GM18505 (cell line): ENCODE results near the gene ITIH3.

Experiments
- ATAC-seq: cut with Tn5 transposase; IDR thresholded peaks from one replicate; pipeline ENCODE4 v1.9.1; 2021; ENCODE audit not compliant: unreplicated experiment
- POLR2A ChIP-seq: IDR thresholded peaks from 4 replicates; pipeline ENCODE4 v1.6.1; 2011; ENCODE audit warnings: borderline replicate concordance; ENCODE audit not compliant: insufficient read depth, insufficient read length; ENCODE audit errors: extremely low read depth

Gene ITIH3

DNA sequence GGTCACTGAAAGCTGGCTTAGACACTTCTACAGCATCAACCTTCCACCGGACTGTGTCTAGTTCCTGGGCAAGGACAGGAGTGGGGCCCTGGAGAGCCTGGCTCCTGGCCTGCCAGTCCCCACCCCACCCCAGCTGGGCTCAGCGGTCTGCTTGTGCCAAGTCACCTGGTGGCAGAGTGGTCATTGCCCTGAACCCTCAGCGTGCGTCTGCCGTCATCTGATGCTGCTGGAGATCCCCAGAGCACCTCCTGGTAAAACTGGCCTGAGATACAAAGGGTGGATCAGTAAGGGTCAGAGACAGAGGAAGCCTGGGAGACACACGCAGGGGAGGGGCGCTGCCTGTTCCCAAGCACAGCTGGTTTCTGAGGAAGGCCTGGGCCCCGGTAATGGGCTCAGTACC is 19.2 kb downstream of the ITIH3 start:
- no peak for TF ChIP-seq POLR2A
- no peak for ATAC-seq

DNA sequence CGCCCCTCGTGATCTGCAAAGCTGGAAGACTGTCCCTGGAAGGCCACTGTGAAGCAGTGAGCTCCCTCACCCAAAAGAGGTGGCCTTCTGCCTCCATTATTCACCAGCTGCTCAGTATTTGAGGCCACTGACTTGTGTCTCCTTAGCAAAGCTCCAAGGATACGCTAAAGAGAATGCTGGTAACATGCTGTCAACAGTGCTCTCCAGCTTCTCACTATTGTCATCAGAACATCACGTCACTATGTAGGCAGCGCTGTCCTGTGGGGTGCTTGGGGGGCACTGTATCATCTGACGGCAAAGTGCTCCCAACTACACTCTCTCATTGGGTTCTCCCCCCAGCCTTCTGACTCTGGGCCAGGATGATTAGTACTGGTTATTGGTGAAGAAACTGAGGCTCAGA is 21.6 kb downstream of the ITIH3 start:
- no peak for TF ChIP-seq POLR2A
- ATAC-seq, result no peak

GRCh38 chr3:52816654-52817053 is 22.1 kb downstream of the ITIH3 start:
- no peak for ATAC-seq
- no peak for TF ChIP-seq POLR2A

GRCh38 chr3:52817221-52817620 is 22.6 kb downstream of the ITIH3 start:
- no peak for ATAC-seq
- no peak for TF ChIP-seq POLR2A

DNA sequence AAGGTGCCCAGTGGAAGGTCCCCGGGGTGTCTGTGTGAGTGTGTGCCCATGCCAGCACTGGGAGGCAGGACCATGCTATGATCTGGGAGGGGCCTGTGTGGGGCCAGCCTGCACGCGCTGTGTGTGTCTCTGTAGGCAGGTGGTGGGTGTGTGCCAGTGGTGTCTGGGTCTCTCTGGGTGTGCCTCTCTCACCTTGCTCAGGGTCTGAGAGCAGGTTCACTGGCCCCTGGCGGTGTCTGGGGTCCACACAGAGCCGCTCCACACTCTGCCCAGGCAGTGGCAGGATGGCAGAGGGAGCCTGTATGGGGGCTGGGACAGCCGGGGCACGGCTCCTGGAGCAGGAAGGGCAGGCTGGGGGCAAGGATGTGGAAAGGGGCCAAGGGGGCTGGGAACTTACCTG is 23.3 kb downstream of the ITIH3 start:
- ATAC-seq, result no peak
- no peak for TF ChIP-seq POLR2A

DNA sequence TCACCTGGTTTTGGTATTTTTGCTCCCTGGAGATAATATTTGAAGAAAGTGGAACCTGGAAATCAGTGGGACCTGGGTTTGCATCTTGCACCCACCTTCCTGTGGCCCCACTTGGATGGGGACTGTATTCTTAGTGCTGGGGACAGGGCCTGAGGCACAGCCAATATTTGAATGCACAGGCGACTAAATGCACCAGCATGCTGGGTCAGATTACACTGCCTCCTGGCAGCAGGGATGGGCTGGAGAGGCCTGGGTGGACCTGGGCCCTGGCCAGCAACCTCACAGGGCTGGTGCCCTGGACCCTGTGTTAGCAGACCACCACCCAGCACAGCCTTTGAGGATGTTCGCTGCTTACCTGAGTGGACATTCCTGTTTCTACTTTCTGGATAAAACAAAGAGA is 25.3 kb downstream of the ITIH3 start:
- no peak for ATAC-seq

DNA sequence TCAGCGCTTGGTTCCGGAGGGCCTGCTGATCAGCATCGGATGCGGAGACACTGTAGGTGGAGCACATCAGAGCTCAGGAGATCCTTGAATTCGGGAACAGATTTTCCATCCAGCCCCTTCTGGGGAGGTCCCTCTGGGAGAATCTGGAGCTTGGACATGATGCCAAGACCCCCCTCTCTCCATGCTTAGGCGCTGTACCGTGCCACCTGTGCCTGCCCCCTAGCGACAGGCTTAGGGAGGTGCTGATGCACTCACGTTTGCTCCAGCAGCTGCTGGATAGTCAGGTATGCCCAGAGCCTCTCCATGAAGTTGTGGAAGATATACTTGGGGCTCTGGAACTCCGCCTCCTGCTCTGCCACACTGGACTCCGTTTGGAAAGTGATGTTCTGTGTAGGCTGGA is 26.1 kb downstream of the ITIH3 start:
- no peak for ATAC-seq
- TF ChIP-seq POLR2A, result no peak

More for the DNA sequence above, 25.3 kb downstream of the ITIH3 start:
- no peak for TF ChIP-seq POLR2A

- no peak for TF ChIP-seq POLR2A
- no peak for ATAC-seq
Measured at GRCh38 chr3:52822363-52822762, 27.8 kb downstream of the ITIH3 start.

DNA sequence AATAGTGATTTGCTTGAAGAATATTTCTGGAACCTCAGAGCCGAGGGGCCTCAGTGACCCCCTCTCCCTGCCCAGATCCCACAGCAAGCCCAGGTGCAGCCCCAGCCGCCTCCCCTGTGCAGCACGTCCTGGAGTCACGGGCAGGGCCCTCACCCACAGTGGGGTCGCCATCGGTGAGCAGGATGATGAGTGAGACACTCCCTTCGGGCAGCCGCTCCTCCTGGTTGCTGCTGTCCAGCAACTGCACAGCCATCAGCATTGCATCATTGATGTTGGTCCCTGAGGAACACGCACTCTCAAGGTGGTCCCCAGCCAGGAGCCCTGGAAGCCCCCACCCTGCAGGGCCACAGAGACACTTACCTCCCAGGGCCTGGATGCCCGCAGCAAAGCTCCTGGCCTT is 29.4 kb downstream of the ITIH3 start:
- ATAC-seq, result no peak
- TF ChIP-seq POLR2A, result no peak

DNA sequence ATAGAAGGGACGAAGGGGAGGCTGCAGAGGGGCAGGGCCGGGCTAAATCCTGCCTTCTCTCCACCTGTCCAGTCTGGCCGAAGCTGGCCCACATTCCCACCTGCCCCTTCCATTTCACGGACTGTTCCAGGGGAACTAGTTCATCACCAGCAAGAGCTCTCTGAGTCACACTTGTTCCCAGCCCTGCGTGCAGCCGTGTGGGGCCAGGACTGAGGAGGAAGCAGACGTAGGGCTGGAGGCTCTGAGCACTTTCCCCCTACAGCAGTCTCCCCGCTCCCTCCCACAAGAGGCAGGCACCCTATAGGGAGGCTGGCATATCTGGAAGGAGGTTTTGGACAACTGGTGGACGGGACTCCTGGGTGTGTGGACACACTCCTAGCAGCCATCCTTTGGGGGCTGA is 32.8 kb downstream of the ITIH3 start:
- TF ChIP-seq POLR2A, result no peak
- no peak for ATAC-seq

DNA sequence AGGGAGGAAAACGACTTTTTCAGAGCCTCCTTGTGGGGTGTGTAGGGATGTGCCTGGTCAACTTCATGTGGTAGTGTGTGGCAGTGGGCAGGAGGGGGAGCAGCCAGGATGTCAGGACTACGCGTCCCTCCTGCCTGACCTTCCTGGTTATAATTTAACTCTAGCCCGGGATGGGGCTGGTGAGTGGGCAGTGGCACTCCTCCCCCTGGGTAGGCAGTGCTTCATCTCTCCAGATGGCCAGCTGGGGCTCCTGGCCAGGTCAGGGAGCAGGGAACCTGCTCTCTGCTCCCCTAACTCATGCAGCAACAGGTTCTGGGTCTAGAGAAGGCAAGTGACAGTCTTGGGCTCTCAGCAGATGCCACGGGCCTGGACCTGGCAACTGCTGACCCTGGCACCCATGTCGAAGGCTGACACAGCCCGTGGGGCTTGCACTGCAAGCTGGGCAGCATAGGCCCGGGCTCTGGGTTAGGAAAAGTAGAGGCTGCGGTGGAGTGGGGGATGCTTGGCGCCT is 33.3 kb downstream of the ITIH3 start:
- TF ChIP-seq POLR2A, result no peak
- no peak for ATAC-seq

DNA sequence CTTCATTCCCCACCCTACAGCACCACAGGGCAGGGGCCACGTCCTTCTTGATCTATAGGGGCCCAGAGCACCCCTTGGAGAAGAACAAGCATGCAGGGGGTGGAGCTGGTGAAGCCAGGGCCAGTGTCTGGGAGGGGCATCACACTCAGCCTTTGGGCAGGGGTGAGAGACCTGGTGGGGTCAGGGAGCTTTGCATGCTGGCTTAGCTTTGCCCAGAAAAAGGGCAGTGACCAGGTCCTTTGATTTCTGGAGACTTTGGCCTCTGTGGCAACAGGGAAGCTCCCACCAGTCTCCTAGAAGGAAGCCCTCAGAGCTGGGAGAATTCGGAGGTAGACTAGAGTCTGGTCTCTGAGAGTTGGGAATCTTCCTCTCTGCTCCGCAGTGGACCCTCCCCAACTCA is 34.9 kb downstream of the ITIH3 start:
- no peak for TF ChIP-seq POLR2A
- ATAC-seq, result no peak

DNA sequence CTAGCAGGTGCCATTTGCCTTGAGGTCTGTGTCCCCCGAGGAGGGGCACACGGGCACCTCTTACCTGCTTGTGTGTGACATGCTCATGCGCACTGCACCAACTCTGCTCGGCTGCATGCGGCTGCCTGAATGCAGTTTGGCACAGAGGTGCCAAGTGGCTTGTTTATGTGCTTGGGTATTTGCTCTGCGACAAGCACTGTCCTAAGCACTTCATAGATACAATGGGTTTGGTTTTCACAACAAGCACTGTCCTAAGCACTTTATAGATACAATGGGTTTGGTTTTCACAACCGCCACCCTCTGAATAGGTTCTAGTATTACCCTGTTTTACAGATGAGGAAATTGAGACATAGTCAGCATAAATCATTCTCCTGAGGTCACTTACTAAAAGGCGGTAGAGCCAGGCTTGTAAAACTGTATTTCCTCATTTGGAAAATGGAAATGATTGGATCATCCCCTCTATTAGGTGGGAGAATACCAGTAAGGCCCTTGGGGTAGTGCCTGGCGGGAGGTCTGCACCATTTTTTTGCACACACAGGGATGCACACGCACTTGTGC is 35.4 kb downstream of the ITIH3 start:
- ATAC-seq, result no peak
- no peak for TF ChIP-seq POLR2A

DNA sequence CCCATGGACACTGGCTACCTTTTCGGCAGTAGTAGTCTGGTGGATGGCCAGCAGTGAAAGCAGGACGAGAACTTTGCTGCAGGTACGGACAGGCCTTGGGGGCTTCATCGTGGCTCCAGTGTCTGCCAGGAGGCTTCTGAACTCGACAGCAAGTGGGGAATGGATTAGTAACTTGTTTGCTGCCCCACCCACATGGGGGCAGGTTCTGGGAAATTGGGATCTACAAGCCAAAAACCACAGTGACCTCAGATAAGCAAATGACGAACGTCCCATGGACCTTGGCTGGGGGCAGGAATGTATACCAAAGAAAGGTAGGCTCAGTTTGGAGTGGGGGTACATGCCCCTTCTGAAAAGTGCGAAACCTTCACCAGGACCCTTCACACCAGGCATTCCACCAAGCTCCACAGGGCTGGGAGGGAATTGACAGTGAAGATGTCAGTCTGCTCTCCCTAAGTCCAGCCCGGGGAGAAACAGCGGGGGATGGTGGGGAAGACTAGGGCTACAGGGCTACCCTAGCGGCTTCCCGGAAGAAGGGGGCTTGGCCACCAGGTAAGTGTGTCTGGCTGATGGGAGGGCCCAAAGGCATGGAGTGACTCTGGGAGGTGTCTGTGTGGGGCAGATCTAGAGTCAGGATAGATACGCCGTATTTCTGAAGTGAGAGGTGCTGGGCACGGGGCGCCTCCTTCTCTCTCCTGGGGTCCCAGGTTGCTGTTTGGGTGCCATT is 36.1 kb downstream of the ITIH3 start, which contains the start of gene ITIH4:
ITIH4 (minus strand) TSS at position 138 of the 724 bp plus-strand sequence; CDS start at position 108, 30 bp downstream.
- no peak for ATAC-seq
- no peak for TF ChIP-seq POLR2A

GRCh38 chr3:52831500-52832301 is 37.1 kb downstream of the ITIH3 start:
- no peak for ATAC-seq
- TF ChIP-seq POLR2A, result no peak

DNA sequence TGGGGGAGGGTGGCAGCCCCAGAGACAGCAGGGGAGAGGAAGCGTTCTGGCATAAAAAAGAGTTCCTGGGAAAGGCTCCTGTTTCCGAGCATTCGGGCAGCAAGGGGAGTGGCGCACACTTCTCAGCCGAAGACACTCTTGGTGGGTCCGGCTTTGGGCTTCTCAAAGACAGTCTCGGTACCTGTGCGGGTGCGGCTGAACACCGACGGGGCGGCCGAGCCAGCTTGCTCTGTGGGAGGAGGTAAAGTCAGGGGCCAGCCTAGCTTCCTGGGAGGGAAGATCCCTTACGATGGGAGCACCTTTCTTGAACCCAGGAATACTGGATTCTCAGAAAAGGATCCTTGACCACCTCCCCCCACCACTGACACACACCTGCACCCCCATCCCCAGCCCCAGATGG is 38.6 kb downstream of the ITIH3 start:
- ATAC-seq, result no peak
- no peak for TF ChIP-seq POLR2A
